ENCODE measurements around the gene SLC17A5. TPM values are rescaled to one million over a fixed set of nuclear protein-coding genes. Genes with fewer than 3 reads are reported as not detected.

Gene SLC17A5
- total and polyA plus RNA-seq, 9 of the 15 experiments (the other 6 are each of a cell fraction or from before 2014, with no cell fraction given) = 1.3 to 7.2 (median 3.4) TPM

- TF ChIP-seq THRA (IDR thresholded peaks at IDR 0.05) (no peak), HIVEP1 (CRISPR knock-in tag; IDR thresholded peaks at IDR 0.05) (no peak), KLF10 (CRISPR knock-in tag; IDR thresholded peaks at IDR 0.05) (no peak), ZNF551 (CRISPR knock-in tag; IDR thresholded peaks at IDR 0.05) (no peak), BRCA1 (IDR thresholded peaks at IDR 0.05) (no peak), BRCA1 (CRISPR knock-in tag; IDR thresholded peaks at IDR 0.05) (no peak), TAF1 (IDR thresholded peaks at IDR 0.05; ENCODE audit: control insufficient read depth, extremely low read depth, insufficient read depth, low read length, severe bottlenecking) (peak; percentile 66), ZNF146 (CRISPR knock-in tag; IDR thresholded peaks at IDR 0.05; ENCODE audit: unreplicated experiment) (no peak), ATF3 (IDR thresholded peaks at IDR 0.05) (no peak), ATF3 (CRISPR knock-in tag; conservative IDR thresholded peaks at IDR 0.05) (no peak), PHB (CRISPR knock-in tag; IDR thresholded peaks at IDR 0.05) (peak; percentile 91; the same call in 1 of the 2 replicates), ETV5 (CRISPR knock-in tag; IDR thresholded peaks at IDR 0.05; ENCODE audit: low read depth) (no peak; the same call in 1 of the 2 replicates), STAG1 (CRISPR knock-in tag; IDR thresholded peaks at IDR 0.05; ENCODE audit: borderline replicate concordance) (no peak), CREBBP (IDR thresholded peaks at IDR 0.05; ENCODE audit: low read depth, low read length) (no peak), ASH1L (IDR thresholded peaks at IDR 0.05; ENCODE audit: borderline replicate concordance, low read depth, partially characterized antibody) (no peak), IRF2 (CRISPR knock-in tag; IDR thresholded peaks at IDR 0.05) (no peak), ZBTB9 (CRISPR knock-in tag; IDR thresholded peaks at IDR 0.05) (no peak), HMG20B (CRISPR knock-in tag; IDR thresholded peaks at IDR 0.05) (no peak), ZNF347 (CRISPR knock-in tag; IDR thresholded peaks at IDR 0.05; ENCODE audit: low read depth) (no peak), MAFG (tag; conservative IDR thresholded peaks at IDR 0.05) (no peak), ZNF584 (CRISPR knock-in tag; IDR thresholded peaks at IDR 0.05; ENCODE audit: low read depth) (peak; percentile 49; the same call in 1 of the 2 replicates), MTA1 (IDR thresholded peaks at IDR 0.05; ENCODE audit: borderline replicate concordance) (no peak), ZNF165 (CRISPR knock-in tag; IDR thresholded peaks at IDR 0.05; ENCODE audit: borderline replicate concordance) (peak; percentile 16; the same call in 1 of the 2 replicates), SAP30 (IDR thresholded peaks at IDR 0.05; ENCODE audit: borderline replicate concordance, insufficient read depth, low read depth, low read length, poor library complexity, severe bottlenecking) (peak; percentile 72), POLR2G (IDR thresholded peaks at IDR 0.05; ENCODE audit: low read depth, low read length) (peak; percentile 94), SIX5 (IDR thresholded peaks at IDR 0.05; ENCODE audit: borderline replicate concordance in 1 of 2, insufficient read depth in 1 of 2, low read depth in 1 of 2, low read length in 2 of 2) (peak in 1 of 2 experiments; percentile 41; a peak in 1 of 4 replicates)
These were observed at the start of gene SLC17A5 (continued) for GRCh38 chr6:73653571-73654424.

Measured in K562 (cell line).